Erythroblast (primary cell): ENCODE results near the gene OSBP2.

Source experiments
- GATA1 ChIP-seq: IDR thresholded peaks from 2 replicates; pipeline ENCODE4 v1.6.1; 2011; ENCODE audit warnings: low read depth, mild to moderate bottlenecking, control low read depth, low read length, moderate library complexity
- POLR2A ChIP-seq: IDR thresholded peaks from 2 replicates; pipeline ENCODE4 v1.6.1; 2011; ENCODE audit warnings: mild to moderate bottlenecking, low read length

GRCh38 chr22:30843245-30843644 is 148.6 kb downstream of the OSBP2 start:
- TF ChIP-seq POLR2A: no peak
- no peak for TF ChIP-seq GATA1
